Hematopoietic multipotent progenitor cell treated with erythropoietin and hydrocortisone succinate and interleukin-3 and kit ligand, for 4 days (in vitro differentiated cells): ENCODE results near the gene DENND2A.
"Not testable (repeated sequence)": the region's sequence is repeated elsewhere in the genome, so short reads cannot be mapped to it uniquely, and the experiment has no call there.

Experiments
- DNase-seq: peaks from one replicate; pipeline ENCODE4 v3.0.0-alpha.2; 2015

The DENND2A gene

DNA sequence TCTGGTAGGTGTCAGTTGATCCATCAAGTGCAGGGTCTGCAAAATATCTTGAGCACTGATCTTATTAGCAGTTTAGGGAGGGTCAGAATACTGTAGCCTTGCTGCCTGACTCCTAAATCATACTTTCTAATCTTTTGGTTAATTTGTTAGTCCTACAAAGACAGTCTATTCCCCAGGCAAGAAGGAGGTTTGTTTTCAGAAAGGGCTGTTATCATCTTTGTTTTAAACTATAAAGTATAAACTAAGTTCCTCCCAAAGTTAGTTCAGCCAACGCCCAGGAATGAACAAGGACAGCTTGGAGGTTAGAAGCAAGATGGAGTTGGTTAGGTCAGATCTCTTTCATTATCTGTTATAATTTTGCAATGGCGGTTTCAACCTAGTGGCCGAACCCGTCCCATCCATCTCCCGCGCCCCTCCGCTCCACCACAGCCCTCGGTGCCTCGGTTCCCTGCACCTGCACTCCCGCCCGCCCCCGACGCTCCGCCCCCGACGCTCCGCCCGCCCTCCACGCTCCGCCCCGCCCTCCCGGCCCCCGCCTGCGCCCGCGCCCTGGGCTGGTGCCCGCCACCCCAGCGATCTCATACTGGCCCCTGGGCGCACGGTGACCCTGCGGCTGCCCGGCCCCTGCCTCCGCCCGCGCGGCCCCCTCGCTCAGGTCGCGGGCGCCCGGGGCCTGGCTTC, 31.9 kb upstream of the DENND2A start, which contains the start of gene ADCK2:
TSS of gene ADCK2 (plus strand) at position 564 of the 681 bp plus-strand sequence. CDS start 386 bp downstream, outside the sequence.
- peak; percentile 74 for DNase-seq

DNA sequence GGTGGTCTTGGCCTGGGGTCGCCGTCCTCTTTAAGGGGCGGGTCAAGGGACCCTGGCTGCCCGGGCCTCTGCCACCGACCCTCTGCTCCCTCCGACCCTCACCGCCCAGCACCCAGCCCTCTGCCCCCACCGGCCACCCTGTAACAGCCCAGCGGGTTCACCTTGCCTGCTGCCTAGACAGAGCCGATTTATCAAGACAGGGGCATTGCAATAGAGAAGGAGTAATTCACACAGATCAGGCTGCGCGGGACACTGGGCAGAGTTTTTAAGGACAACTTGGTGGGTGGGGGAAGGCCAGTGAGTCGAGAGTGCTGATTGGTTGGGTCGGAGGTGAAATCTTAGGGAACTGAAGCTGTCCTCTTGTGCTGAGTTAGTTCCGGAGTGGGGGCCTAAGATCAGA, 31.4 kb upstream of the DENND2A start:
- no peak for DNase-seq

DNA sequence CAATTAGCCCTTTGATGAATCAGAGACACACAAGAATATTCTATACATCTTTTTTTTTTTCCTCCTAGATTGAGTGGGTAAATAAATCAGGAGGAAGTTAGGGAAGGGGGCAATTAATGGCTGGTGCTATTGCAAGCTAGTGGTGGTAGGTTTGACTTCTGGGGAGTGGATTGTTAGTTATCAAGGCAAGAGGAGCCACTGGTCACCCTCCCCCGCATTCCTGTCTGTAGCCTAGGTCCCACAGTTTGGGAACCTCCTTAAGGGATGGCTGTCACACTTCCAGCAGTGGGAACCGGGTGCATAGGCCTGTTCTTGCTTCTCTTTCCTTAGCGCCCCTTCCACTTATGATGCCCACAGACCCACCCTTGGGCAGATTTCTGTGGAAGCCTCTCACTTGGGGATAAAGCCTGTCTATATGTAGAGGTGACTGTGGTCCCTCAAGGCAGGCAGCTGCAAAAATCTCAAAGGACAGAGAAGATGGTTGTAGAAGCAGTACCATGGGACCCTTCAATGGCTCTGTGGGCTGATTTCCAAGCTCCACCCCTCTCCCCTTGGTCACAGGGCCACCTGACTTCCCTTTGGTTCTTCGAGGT, 29.8 kb upstream of the DENND2A start:
- DNase-seq, result no peak

DNA sequence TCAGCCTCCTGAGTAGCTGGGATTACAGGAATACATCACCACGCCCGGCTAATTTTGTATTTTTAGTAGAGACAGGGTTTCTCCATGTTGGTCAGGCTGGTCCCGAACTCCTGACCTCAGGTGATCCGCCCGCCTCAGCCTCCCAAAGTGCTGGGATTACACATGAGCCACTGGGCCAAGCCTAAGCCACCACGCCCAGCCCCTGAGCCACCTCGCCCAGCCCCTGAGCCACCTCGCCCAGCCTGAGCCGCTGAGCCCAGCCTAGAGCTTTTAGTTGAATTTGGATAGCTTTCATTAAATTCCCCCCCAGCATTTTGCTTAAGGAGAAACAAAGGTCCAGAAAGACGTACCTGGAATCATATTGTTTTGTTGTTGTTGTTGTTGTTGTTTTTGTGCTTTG, 29.2 kb upstream of the DENND2A start:
- not testable (repeated sequence) for DNase-seq

DNA sequence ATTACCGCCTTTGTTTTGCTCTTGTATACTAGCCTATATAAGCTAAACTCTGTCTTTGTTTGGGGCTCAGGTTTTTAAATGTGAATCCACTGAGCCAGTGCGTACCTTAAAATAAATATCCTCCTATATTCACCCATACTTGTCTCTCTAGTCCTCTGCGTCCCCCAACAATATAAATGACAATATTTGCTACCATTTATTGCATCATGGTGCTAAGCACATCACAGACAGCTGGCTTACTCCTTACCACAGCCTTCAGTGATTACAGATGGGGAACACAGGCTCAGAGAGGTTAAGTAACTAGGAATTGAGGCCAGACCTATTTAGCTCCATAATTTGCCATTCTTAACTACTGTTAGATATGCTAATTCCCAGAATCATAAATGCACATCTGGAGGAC, 28.7 kb upstream of the DENND2A start:
- DNase-seq, result no peak

DNA sequence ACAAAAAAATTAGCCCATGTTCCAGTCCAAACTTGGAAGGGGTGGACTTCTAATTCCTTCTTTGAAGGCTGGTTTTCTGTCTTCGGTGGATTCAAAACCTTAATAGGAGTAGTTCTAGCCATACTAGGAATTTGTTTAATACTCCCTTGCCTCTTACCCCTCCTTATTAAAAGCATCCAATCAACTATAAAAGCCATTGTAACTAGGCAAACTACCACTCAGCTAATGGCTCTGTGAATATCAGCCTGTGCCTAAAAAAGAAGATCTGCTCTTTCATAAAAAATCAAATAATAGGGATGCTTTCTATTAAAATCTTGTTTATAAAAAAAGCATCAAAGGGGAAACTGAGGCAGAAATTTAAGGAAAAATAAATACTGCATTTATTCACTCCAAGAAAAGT, 28.0 kb upstream of the DENND2A start:
- no peak for DNase-seq

DNA sequence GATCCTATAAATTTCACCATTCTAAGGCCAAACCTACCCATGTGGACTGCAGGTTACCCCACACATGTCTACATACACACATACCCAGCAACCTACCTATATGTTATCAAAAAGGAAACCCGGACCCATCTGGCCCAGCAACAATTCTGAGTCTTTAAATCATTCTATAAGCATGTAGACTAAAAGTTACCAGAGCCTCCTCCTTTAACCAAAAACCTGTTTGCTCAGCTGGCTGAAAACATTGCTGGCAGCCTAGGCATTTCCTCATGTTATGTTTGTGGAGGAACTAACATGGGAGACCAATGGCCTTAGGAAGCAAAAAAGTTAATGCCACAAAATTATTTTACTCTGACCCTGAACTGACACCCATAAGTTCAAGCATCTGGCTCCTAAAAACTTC, 26.9 kb upstream of the DENND2A start:
- DNase-seq, result no peak

DNA sequence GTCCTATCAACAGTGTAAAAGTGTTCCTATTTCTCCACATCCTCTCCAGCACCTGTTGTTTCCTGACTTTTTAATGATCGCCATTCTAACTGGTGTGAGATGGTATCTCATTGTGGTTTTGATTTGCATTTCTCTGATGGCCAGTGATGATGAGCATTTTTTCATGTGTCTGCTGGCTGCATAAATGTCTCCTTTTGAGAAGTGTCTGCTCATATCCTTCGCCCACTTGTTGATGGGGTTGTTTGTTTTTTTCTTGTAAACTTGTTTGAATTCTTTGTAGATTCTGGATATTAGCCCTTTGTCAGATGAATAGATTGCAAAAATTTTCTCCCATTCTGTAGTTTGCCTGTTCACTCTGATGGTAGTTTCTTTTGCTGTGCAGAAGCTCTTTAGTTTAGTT, 22.3 kb upstream of the DENND2A start:
- DNase-seq, result not testable (repeated sequence)

DNA sequence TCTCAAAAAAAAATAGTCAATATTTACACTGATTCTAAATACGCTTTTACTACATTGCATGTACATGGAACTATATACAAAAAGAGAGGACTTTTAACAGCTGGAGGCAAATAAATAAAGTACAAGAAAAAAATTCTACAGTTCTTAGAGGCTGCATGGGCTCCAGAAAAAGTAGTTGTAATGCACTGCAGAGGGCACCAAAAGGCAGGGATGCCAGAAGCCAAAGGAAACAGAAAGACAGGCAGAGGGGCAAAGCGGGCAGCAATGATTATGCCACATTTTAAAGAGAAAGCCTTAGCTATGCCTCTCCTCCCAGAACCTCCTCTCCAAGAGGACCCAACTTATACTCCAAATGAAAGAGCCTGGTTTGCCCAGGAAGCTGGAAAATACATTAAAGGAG, 20.5 kb upstream of the DENND2A start:
- peak; percentile 45 for DNase-seq

DNA sequence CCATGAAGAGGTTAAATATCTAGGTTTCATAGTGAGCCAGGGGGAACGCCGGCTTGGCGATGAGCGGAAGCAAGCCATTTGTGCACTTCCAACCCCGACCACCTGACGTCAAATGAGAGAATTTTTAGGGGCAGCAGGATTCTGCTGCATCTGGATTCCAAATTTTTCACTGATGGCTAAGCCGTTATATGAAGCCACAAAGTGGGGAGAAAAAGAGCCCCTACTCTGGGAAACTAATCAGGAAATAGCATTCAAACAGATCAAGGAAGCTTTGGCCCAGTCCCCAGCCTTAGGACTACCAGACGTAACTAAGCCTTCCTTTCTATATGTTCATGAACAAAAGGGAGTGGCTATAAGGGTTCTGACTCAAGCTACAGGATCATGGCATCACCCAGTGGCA, 19.2 kb upstream of the DENND2A start:
- no peak for DNase-seq

DNA sequence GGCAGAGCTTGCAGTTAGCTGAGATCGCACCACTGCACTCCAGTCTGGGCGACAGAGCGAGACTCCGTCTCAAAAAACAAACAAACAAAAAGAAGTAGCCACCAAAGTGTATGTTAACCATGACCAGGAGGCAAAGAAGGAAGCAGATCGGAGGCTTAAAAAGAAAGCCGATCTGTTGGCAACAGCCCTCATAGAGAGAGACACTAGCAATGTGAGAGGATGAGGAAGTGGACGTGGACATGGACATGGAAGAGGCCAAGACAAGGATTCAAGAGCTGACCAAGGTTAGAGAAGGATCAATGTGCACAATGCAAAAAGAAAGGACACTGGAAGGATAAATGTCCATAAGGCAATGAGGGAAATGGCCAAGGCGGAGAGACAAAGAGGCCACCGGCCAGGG, 17.3 kb upstream of the DENND2A start:
- DNase-seq, result no peak

DNA sequence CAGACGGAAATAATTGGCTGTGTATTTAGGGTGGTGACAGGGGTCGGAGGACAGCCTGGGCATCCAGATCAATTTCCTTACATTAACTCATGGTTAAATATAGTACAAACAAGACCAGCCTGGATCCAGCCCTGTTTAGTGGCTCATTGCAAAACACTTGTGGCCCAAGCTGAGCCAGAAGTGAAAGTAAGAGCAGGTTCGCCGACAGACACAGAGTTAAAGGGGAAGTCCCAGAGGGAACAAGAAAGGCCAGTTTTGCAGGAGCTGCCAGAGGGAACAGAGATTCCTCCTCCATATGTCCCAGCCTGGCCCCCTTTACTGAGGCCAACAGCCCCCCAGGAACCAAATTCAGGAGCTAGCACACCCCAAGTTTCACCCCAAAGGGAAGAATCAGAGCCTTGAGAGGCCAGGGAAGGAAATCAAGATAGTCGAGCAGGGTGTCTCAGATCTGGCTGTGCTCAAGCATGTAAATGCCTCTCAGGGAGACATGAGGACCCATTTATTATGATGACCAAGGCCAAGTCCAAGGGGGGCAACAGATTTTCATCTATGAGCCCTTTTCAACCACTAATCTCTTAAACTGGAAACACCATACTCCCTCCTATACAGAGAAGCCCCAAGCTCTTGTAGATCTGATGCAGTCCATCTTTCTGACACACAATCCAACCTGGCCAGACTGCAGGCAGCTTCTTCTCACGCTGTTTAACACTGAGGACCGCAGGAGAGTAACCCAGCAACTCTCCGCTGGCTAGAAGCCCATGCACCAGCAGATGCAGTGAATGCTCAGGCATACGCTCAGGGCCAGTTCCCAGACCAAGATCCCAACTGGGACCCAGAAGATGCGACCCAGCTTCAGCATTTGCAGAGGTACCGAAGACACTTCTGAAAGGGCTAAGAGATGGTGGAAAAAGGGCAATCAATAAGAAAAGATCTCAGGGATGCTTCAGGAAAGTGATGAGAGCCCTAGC, 16.2 kb upstream of the DENND2A start:
- DNase-seq, result peak; percentile 85

DNA sequence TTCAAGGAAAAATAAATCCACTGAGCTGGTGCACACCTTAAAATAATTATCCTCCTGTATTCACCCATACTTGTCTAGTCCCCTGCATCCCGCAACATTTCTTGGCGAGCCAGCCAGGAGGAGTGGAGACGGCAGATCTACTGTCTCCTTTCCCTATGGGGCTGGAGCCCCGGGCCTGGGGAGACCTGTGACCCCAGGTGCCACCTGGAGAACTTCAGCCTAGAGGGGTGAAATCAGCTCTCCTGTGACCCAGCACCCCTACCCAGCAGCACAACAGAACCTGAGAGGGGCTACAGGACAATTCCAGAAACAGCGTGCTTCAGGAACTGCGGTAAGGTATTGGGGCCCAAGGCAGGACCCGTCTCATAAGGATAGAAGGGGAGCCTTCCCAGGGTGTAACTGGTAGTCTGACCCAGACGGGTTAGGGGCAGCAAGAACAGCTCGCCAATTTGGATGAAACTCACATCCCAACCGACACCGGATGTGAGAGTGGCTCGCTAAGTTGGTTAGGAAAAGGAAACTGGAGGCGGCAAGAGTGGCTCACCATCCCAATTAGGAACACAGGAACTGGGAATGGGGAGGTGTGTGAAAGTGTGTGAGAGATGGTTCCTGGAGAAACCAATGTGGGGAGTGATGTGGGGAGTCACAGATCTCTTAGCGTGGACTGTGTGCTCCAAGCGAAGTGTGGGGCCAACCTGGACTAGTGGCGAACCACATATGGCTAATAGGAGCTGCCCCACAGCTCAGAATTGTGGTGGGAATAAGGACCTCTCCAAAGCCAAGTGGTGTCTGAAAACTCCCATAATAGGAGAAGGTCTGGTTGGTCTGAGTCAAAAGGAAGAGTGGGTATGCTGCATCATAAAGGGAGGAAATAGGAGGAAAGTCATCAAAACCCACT, 15.1 kb upstream of the DENND2A start:
- no peak for DNase-seq

DNA sequence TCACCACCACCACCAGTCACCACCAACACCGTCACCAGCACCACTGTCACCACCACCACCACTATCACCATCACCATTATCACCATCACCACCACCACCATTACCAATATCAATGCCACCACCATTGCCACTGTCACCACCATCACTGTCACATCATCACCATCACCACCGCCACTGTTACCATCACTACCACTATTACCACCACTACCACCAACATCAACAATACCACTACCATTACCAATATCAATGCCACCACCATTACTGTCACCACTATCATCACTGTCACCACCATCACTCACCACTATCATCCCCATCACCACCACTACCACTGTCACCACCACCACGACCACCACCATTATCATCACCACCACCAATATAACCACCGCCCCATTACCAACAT, 14.0 kb upstream of the DENND2A start:
- DNase-seq, result no peak

DNA sequence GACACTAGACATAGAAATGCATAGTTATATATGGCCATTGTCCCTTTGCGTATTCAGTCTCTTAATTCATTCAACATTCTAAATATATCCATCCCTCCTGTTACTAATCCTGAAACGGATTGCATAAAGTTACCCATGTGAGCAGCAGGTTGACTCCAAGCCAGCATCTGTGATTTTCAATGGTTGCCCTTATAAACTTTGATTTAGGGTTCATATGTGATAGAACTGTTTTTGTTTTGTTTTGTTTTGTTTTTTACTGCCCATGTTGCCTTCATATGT, 13.4 kb upstream of the DENND2A start:
- no peak for DNase-seq

DNA sequence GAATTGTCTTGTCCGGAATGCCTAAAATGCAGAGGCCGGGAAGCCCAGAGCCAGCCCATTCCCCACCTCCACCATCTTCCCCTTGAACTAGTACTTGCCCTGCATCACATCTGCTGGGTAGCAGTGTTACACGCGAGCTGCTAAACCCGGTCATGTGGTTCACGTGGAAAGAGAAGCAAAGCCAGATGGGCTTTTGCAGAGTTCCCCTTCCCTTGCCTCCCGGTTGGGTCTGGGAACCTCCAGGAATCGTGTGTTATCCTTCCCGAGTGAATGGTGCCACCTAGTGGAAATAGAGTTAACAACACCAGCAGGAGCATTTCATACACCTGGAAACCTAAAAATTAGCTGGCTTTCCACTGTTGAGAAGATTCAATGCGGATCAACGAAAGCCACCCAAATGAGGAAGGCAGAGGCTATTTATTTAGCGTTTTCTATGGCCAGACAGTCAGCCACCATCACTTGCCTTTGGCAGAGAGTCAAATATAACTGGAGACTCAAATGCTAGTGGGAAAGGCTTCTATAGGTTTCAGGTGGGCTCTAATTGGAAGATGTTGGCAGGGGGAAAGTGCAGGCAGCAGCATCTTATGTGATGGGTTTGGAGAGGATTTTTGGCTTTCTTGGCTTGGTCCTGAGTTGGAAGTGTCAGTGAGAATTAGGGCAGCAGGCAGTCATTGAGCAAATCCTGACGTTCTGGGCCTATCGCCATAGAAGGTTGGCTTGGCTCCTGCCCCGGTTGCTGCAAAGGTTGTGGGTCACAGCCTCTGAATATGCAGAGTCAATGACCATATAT, 12.9 kb upstream of the DENND2A start:
- peak; percentile 62 for DNase-seq

DNA sequence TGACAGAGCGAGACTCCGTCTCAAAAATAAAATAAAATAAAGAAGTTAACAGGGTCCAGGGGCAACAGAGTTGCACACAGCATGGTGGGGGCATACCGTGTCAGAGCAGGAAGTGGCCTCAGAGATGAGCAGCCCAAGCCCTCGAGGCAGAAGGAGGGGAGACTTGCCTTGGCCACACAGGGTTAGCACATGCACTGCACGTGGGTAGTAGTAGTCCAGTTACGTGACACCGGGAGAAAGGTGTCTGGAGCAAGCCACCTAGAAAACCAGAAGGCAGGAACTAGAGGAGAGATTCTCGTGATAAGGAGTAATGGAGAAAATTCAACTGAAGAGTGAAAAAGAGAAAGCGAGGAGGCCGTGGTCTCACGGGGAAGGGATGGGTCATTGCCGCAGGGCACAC, 9.8 kb upstream of the DENND2A start:
- no peak for DNase-seq

DNA sequence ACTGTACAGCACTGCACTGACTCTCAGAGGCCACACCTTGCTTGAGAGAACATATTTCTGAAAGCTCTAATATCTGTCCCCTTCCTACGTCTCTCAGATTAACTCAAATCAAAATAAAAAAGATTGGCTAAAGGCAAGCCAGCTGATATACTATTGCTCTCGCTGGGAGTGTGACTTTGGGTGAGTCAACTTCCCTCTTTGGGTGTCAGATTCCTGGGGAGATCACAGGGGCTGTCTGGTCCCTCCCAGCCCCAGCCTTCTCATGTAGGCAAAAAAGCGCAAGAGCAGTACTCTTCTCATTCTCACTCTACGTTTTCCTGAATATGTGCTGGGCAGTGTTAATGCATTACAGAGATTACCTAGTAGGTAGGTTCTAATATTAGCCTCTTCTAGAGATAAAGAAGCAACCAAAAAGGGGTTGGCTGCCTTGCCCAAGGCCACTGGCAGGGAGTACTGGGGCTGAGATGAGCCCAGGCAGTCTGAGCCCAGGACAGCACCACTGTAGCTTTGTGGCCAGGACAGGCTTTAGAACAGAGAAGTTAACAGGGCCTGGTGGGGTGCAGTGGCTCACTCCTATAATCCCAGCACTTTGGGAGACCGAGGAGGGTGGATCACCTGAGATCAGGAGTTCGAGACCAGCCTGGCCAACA, 9.1 kb upstream of the DENND2A start:
- DNase-seq, result no peak

DNA sequence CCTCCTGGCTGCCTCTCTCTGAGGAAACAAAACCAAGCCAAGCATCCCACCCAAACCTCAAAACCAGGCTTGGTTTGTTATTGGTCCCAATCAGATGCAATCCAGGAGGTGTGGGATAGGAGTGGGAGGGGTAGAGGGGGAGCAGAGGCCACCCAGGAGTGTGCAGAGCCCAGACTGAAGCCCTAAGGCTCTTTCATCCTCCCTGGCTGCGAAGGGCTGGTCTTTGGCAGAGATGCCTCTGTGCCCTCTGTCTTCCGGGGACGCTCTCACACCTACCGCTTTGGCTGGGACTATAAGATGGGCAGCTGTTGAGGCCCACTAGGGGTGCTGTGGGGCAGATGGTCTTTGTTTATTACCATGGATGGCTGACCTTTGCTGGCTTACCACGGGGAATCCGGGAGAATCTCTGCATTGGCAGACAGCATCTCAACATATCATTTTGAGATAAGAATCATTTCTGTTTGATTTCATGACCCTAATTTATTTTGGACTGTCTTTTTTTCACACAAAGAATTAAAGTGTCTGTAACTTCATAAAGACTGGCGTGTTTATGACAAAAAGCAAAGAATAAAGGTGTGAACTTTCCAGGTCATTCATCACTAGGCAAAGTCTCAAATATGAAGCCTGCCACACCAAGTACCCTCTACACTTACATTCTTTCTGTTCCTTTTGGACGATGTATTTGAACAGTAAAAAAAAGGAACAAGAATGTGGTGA, 6.5 kb upstream of the DENND2A start:
- peak; percentile 78 for DNase-seq

DNA sequence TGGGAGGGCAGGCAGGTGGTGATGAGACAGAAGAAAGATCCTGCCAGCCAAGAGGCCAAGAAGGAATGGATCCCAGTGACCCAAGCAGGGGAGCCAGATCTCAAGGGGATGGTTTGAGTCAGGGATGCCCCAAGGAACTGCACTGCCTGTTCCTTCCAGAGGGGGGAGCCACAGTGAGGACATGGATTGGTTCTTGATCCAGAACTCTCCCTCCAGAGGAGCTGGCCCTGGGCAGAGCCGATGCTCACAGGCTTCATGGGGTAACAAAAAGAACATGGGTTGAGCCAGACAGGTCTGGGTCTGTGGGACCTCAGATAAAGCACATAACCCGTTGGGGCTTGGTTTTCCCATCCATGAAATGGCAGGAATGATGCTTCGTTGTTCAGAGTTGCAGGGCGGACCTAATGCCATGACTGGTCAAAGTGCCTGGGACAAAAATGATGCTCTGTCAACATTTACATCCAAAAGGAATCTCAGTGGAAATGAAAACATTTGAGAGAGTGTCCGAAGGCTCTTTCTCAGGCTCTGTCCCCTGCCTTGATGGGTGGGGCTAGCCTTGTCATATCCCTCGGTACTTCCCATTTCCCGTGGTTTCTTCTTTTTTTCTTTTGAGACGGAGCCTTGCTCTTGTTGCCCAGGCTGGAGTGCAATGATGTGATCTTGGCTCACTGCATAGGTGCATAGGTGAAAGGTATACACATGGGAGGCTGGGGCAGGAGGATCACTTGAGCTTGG, 4.7 kb upstream of the DENND2A start:
- DNase-seq, result no peak
